GM18909 (cell line): ENCODE results near the gene MYEOV.

Experiments
- ATAC-seq: cut with Tn5 transposase; IDR thresholded peaks from one replicate; pipeline ENCODE4 v1.9.1; 2021; ENCODE audit warnings: mild to moderate bottlenecking; ENCODE audit not compliant: unreplicated experiment, poor library complexity

Gene MYEOV

DNA sequence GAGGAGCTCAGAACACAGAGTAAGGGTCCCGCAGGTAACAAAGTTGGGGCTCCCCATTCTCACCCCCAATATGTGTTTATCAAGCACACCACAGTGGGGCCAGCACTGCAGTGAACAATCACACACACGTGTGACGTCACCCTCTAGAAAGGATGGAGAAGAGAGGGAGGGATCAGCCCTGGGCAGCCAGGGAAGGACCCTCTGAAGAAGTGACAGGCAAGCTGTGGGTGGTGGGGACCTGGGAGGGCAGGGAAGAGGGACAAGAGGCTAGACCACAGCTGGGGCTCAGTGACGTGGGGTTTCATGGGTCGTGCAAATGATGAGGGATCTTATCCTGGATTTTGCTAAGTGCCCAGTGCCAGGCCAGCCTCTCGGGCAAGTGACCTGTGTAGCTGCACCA is 28.7 kb upstream of the MYEOV start:
- no peak for ATAC-seq

DNA sequence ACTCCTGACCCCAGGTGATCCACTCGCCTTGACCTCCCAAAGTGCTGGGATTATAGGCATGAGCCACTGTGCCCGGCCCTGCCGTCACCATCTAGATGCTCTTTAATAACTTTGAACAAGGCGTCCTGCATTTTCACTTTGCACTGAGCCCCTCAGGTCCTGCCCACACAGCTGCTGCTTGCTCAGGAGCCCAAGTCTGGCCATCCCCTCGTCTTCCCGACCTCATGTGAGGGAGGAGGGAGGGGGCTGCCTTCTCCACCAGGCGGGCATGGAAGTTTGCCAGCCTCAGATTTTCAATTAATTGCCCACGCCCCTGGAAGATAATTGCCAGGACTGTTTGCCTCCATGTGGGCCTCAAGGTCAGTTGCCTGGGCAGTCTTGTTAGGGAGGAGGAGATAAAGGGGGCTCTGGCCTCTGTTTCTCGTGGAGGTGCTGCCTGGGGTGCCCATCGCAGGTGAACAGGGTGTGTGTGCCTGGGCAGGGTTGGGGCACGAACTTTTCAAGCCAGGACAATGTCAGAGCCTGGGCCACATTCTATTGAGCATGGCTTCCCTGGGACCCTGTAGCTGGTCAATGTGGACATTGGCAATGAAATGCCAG is 27.9 kb upstream of the MYEOV start:
- no peak for ATAC-seq

DNA sequence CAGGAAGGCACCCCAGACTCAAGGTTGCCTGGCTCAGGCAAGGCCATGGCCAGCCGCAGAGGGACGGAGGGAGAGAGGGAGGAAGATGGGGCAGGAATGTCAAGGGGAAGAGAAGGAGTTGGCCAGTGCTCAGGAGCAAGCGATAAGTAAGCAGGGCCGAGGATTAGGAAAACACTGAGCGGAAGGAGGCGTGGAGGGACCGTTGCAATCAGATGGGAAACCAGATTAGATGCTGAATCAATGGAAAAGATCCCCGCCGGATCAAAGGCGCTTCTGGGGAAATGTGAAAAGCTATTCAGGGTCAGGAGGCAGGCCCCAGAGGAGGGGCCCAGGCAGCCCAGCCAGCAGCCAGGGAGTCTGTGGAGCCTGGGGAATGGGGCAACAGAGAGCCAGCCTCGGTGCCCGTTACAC is 26.6 kb upstream of the MYEOV start:
- no peak for ATAC-seq

DNA sequence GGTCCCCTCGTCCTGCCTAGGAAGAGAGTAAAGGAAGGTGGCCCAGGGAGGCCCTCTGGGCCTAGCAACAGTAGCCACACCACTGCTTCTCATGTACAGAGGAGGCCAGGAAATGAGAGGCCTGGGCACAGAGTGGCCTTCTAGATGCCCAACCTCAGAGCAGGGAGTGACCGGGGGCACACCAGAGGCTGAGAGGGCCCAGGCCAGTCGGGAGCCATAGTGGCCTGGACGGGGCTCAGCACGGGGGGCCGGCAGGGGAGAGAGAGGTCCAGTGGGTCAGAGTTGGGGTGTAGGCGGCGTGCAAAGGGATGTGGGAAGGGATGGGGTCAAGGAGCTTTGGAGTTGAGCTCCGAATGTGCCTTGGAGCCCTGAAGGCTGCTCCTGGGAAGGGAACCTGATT is 25.0 kb upstream of the MYEOV start:
- ATAC-seq = no peak

DNA sequence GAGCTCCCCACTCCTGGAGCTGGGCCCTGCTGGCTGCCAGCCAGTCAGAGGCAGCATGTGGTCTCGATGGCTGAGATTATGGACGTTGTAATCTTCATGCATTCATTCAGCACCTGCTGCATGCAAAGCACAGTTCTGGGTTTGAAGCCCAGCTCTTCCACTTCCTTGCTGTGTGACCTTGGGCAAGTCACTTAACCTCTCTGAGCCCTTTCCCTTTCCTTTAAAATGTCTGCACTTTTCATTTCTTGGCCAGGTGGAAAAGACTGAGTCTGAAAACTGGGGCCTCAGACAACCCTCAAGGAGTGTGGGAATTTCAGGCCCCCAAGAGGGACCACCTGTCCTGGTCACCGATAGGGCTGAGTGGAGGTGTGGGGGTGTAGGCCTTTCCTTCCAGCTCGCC is 24.6 kb upstream of the MYEOV start:
- no peak for ATAC-seq

DNA sequence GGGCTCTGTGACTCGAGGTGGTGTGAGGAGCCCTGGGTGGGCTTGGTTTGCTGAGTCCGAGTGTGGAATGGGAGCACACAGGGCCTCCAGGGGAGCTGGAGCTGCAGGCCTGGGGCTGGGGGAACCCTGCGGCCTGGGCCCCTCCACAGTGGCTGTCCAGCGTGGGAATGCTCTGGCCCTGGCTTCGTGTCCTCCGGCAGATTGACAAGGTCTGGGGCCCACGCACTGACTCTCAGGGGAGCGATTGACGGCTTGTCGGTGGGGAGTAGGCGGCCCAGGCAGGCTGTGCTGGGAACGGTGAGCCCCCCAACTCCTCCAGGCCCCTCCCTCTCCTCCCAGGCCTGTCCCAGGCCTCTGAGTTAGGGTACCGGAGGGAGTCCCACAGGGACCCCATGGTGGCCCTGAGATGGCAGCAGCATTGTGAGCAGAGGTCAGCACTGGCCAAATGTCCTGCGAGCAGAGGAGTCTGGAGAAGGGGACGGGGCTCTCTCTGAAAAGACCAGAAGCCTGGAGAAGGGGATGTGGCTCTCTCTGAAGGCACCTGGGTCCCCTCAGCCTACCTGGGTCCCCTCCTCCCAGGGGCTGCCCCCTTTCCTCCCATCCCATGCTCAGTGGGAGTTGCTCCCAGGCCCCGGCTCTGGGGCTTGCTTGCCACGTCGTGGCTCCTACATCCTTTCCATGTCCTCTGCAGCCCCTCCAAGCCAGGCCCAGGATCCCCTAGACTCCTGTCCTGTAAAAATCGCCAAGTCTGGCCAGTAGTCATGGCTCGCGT is 23.8 kb upstream of the MYEOV start:
- no peak for ATAC-seq

DNA sequence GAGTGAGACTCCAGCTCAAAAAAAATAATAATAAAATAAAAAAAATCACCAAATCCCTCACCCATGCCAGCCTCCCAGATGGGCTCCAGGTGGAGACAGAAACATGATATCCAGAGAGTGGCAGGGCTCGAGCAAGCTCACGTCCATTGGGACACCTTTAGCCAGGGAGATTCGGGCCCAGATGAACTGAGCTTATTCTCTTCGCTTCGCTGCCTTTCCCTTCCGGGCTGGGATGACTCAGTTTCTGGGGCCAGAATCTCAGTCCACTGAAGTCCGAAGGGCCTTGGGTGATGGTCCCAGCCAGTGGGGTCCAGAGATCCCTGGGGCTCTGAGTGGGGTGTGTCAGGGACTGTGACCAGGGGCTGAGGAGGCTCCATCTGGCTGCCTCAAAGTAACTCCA is 23.0 kb upstream of the MYEOV start:
- no peak for ATAC-seq

DNA sequence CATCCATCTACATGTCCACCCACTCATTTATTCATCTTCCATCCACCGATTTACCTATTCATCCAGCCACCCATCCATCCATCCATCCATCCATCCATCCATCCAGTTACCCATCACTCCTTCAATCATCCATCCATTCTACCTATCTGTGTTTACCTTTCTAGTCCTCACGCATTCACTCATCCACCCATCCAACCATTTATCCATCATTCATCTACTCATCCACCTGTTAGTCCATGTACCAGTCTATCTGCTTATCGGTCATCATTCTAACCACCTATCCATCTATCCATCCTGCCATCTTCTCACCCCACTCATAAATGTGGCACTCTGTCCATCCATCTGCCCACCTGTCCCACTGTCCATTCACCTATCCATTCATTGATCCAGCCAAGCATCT is 21.9 kb upstream of the MYEOV start:
- no peak for ATAC-seq

DNA sequence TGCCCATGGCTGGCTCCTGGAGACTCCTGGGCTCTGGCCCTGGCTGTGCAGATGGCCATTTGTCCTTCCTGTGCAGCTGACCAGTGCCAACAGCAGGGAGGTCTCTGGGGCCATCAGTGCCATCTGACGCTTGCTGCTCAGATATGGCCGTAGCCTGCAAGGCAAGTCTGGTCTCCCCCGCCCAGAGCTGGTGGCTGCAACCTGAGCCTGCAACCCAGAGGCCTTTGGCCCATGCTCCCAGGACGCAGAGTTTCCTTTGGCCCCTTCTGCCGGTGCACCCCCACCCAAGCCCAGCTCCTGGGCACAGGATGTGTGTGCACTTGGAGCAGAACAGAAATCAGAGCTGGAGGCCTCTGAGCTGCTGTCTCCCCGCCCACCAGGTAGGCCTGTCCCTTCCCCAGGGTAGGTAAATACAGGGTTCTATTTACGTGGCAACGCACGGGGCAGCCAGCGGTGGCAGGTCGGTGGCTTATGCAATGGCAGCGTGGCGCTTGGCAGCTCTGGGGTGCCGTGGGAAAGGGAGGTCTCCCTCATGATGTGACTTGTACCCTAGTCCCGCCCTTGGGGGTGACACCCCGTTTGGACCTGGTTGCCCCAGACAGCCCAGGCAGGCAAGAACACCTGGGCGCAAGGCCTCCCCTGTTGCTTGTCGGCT is 21.0 kb upstream of the MYEOV start:
- ATAC-seq = no peak

DNA sequence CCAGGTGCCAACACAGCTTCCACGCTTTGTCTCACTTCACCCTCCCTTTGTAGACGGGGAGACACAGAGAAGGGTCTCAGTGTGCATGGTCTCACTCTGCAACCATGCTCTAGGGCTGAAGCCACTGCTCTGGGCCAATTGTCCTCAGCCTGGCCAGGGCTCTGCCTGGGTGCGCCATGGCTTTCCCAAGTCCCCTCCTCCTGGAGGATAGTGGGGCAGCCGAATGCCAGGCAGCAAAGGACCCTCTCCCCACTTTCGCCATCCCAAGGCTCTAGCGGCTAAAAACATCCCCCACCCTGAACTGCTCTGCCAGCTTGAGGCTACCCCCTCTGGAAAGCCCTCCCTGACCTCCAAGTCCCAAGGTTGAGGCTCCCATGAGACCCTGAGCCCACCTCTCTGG is 20.4 kb upstream of the MYEOV start:
- no peak for ATAC-seq

DNA sequence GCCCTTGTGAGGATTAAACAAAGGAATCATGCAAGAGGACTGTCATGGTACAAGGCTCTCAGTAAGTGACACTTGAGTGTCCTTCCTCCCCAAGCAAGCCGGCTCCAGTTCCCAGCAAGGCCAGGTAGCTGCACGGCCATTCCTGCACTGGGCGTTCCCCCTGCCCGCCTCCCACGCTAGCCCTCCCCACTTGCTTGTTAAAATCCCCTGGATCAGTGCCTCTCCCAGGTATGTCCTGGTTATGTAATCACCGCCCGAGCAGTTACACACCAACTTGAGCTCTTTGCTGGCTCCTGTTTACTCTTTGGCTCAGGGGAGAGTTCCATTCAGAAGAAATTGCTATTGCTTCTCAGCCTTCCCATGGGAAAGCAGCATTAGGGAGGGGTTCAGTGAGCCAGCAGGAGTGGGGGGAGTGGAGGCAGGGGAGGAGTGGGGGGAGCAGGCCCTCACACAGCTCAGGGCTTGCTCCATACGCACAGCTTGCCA is 19.4 kb upstream of the MYEOV start:
- no peak for ATAC-seq

DNA sequence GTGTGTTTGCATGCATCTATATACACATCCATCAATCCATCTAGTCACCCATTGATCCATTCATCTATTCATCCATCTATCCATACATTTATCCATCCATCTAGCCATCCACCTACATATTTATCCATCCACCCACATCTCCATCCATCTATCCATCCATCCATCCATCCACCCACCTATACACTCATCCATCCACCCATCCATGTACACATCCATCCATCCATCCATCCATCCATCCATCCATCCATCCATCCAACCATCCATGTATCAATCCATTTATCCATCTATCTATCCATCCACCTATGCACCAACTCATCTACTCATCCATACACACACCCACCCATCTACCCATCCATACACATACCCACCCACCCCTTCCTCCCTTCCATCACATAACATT is 18.8 kb upstream of the MYEOV start:
- no peak for ATAC-seq

DNA sequence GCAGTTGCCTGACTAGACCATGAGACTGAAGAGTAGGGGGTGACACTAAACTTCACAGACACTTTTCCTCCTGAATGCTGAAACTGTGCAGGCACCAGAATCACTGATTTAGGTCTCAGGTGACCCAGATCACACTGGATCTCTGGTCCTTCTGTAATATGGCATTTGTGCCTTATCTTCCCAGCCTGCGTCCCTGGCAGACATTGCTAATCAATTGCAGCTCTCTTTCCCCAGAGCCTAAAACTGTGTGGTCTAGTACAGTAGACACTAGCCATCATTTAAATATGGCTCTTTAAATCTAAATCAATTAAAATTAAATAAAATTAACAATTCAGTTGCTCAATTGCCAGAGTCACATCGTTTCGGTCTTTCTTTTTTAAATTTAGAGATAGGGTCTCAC is 17.8 kb upstream of the MYEOV start:
- no peak for ATAC-seq

DNA sequence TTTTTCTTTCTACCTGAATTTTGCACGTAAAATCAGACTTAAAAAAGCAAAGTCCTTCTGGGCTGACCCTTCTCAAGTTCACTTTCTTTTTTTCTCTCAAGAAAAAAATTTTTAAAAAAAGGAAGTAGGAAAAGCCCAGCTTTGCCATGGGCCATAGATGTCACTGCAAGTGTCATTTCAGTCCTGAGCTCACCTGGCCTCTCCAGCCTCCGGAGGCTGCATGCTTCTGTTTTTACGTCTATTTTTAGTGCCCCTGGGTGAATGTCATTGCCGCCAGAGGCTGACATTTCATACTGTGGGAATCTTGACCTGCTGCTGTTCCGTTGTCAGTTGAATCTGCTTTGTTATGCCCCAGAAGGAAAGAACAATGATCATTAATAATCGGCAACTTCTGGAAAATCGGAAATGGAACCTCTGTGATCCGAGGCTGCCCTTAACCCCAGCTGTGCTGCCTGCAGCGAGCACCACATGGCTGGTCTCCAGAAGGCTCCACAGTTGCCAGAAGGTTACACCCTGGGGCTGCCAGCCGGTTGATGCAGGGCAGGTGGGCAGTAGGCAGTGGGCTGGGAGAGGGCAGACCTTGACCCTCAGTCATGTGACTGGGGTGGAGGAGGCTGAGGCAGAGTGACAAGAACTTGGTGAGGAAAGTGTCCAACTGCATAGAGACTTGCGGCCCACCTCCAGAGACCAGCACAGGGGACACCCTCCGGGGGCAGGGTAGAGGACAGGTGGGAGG is 16.7 kb upstream of the MYEOV start:
- ATAC-seq = no peak

DNA sequence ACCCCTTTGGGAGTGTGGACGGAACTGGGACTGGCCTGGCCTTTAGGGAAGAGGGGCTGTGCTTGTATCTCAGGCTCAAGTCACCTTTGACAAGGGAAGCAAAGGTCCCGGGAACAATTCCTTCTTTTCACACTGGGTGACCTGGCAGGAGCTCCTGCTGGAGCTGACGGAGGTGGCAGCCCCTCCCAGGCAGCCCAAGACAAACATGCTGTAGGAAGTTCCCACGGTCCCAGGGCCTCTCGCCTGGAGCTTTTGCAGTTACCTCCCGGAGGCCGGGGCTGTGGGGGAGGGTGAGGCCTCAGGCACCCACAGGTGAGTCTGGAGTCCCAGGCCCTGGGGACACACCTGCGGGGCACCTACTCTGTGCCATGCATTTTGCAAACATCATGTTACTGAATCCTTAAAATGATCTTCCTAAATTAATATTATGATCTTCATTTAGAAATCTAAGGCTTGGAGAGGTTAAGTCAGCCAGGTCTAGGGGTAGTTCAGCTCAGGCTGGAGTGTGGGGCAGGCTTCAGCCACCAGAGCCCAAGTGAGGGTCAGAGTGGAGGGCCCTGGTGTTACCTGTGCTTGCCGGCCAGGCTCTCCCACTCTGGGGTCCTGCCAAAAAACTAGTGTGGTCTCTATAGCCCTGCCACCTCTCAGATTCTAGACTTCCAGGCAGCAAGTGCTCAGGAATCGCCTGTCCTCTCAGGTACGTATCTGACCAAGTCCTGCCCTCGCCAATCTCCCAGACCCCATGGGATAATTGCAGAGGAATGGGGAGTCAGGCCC is 15.7 kb upstream of the MYEOV start:
- ATAC-seq = no peak

DNA sequence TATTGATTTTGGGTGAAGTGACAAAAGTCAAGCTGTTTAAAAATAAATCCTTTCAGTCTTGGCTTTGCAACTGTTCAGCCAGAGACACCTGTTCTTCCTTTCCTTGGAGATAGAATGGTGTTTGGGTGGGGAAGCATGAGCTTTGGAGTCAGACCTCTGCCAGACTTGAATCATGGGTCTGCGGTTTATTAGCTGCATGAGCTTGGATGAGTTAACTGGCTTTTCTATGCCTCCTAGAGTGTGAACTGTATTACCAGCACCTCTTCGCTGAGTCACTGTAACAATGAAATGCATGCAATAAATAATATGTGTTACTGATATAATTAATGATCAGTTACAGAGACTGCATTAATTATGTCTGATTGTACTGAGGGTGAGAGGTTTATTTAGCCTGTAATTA is 13.5 kb upstream of the MYEOV start:
- no peak for ATAC-seq

DNA sequence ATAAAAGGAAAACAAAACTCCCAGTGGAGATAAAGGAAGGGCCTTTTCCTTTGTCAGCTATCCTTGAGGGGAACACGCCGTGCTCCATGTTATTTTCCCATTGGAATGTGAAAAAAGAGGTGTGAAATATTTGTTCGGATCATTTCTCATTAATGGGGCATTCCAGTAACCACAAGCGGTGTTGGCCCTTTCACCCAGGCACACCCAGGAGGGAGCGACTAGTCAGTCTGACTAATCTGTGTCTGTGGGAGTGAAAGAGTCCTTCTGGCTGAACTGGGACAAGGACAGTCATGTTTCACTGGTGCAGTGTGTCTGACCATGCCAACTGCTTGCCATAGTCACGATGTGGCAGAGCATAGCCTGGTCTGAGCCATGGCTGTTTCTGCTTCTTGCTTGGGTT is 13.0 kb upstream of the MYEOV start:
- no peak for ATAC-seq

DNA sequence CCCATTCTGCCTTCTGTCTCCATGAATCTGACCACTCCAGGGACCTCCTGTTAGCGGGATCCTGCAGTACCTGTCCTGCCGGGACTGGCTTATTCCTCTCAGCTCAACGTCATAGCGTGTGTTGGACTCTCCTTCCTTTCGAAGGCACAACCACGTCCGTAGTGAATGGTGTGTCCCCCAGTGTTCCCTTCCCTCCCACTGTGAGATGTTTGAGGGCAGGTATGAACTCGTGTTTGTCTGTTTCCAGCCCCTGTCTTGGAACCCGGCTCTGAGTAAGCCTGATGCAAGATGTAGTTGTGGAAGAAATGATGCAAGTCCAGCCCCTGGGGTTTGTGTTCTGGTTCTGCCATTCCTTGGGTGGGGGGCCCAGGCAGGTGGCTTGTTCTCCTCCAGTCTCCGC is 10.5 kb upstream of the MYEOV start:
- no peak for ATAC-seq

DNA sequence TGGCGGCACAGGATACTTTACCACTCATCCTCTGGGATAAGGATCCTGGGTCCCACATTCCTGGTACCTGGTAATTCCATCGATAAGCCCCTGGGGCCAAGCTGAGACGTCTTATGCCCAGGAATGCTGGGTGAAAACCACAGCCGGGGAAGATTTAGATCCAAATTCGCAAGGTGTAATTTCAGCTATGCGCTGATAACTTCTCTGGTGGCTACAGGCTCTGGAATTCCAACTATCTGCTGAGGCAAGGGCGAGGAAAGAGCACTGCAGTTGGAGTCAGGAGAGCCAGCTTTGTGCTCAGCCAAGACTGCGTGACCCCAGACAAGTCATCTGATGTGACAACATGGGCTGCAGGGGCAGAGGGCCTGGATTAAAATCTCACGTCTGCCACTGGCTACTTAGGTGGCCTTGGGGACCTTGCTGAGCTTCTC is 9.9 kb upstream of the MYEOV start:
- no peak for ATAC-seq

DNA sequence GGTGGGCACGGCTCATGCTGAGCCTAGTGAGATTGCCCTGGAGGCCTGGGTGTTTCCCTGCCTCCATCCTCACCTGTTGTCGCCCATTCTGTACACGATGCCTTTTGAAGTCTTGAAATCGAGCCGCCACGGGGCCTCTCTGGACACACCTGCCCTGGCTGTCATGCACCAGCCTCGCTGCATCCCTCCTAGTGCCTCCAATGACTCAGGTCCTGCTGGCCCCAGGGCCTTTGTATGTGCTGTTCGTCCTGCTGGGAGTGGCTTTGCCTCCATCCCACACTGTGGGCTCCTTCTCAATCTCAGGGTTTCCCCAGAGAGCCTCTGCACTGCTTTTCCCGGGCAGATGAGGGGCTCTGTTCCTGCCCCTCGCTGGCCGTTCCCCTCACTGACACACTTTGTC is 8.9 kb upstream of the MYEOV start:
- ATAC-seq = no peak
